ENCODE measurements around the gene CATSPER1.

DNA sequence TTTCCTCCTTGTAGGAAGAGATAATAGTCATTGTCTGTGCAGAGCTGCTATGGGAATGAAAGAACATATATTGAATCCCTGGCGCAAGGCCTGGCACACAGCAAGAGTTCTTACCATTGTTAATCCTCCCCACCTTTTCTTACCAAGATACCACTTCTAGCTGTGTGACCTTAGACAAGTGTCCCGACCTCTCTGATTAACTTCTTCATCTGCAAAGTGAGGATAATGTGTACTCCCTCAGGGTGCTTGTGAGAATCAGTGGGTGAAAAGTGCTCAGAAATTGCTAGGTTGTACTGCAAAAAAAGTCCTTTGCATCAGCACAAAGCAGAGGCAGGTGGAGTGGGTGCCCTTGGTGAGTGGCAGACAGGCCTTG, 18.2 kb downstream of the CATSPER1 start:
- TF ChIP-seq TCF7L2 (IDR thresholded peaks at IDR 0.05; ENCODE audit: borderline replicate concordance, extremely low read depth, insufficient read depth, insufficient read length): no peak
- TF ChIP-seq SIN3A (IDR thresholded peaks at IDR 0.05; ENCODE audit: low read depth): no peak
- TF ChIP-seq ZFX (IDR thresholded peaks at IDR 0.05): no peak
- TF ChIP-seq, protein P1, sequence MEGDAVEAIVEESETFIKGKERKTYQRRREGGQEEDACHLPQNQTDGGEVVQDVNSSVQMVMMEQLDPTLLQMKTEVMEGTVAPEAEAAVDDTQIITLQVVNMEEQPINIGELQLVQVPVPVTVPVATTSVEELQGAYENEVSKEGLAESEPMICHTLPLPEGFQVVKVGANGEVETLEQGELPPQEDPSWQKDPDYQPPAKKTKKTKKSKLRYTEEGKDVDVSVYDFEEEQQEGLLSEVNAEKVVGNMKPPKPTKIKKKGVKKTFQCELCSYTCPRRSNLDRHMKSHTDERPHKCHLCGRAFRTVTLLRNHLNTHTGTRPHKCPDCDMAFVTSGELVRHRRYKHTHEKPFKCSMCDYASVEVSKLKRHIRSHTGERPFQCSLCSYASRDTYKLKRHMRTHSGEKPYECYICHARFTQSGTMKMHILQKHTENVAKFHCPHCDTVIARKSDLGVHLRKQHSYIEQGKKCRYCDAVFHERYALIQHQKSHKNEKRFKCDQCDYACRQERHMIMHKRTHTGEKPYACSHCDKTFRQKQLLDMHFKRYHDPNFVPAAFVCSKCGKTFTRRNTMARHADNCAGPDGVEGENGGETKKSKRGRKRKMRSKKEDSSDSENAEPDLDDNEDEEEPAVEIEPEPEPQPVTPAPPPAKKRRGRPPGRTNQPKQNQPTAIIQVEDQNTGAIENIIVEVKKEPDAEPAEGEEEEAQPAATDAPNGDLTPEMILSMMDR (IDR thresholded peaks at IDR 0.05 in 2 of 3, conservative IDR thresholded peaks at IDR 0.05 in 1 of 3; ENCODE audit: borderline replicate concordance in 1 of 3, insufficient read depth in 1 of 3, low read depth in 2 of 3, low read length in 2 of 3): no peak
- TF ChIP-seq YY1 (IDR thresholded peaks at IDR 0.05; ENCODE audit: extremely low read depth, insufficient replicate concordance, low read depth, low read length): no peak
- no peak for TF ChIP-seq EZH2phosphoT487 (IDR thresholded peaks at IDR 0.05; ENCODE audit: borderline replicate concordance)
- no peak for TF ChIP-seq EZH2 (IDR thresholded peaks at IDR 0.05)

Data from HCT116 (cell line).